Right lobe of liver (tissue), 4 donors: ENCODE data around the gene PRPF19.

ENCODE experiments used
- CTCF ChIP-seq, 4 donors: fragments of 200-600 bp in 3 of 4; fragments of 450-650 bp in 1 of 4; IDR thresholded peaks; one replicate each; pipeline versions ENCODE4 v1.5.1 to v1.8.0; 2016 to 2022; ENCODE audit warnings: antibody characterized with exemption in 4 of 4, mild to moderate bottlenecking in 2 of 4
- POLR2A ChIP-seq: fragments of 450-650 bp; IDR thresholded peaks from one replicate; pipeline ENCODE4 v1.6.1; 2017; ENCODE audit warnings: antibody characterized with exemption, mild to moderate bottlenecking
- donor health status: DM: no; HTN: no; CAD: no.
- donor health status: DM: no; HTN: no; CAD: no.
- donor health status: DM: no; HTN: yes; CAD: no.

GRCh38 chr11:60899977-60900376 lies 6.4 kb downstream of the PRPF19 start:
- TF ChIP-seq CTCF (IDR thresholded peaks at IDR 0.05) (no peak), POLR2A (no peak)
